ENCODE results near the gene ADSS1. TPM values are rescaled to one million over a fixed set of nuclear protein-coding genes. Genes with fewer than 3 reads are reported as not detected.

The ADSS1 gene
- 5.5 TPM for total RNA-seq
- long read RNA-seq, partial matches to known transcripts = 0 of 2 reads
- long read RNA-seq, other reads (novel, unspliced or antisense) = 0 of 2 reads

GRCh38 chr14:104723651-104724406, at the start of gene ADSS1:
ADSS1 (plus strand) TSS chr14:104724229; CDS start chr14:104724271, 42 bp downstream.
- no peaks in the 10 kb centered on the region for H3K27me3 ChIP-seq
- intact Hi-C loops (cut with DNase I) = no loop called here
- peak within 1 kb of the TSS; percentile 69 for H3K4me3 ChIP-seq
- peak within 1 kb of the TSS; percentile 24 for H3K27ac ChIP-seq
- DNase-seq (peak; percentile 88), ATAC-seq (peak; percentile 84)
- H3K9me3 ChIP-seq = no peaks in the 10 kb centered on the region
- peaks cover 3% of the 10 kb centered on the region for H3K36me3 ChIP-seq
- TF ChIP-seq, protein P1, sequence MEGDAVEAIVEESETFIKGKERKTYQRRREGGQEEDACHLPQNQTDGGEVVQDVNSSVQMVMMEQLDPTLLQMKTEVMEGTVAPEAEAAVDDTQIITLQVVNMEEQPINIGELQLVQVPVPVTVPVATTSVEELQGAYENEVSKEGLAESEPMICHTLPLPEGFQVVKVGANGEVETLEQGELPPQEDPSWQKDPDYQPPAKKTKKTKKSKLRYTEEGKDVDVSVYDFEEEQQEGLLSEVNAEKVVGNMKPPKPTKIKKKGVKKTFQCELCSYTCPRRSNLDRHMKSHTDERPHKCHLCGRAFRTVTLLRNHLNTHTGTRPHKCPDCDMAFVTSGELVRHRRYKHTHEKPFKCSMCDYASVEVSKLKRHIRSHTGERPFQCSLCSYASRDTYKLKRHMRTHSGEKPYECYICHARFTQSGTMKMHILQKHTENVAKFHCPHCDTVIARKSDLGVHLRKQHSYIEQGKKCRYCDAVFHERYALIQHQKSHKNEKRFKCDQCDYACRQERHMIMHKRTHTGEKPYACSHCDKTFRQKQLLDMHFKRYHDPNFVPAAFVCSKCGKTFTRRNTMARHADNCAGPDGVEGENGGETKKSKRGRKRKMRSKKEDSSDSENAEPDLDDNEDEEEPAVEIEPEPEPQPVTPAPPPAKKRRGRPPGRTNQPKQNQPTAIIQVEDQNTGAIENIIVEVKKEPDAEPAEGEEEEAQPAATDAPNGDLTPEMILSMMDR (IDR thresholded peaks at IDR 0.05) = peak; percentile 96
- H3K4me1 ChIP-seq = peaks cover 15% of the 10 kb centered on the region

GRCh38 chr14:104675447-104675846, 48.6 kb upstream of the ADSS1 start:
- Histone ChIP-seq H3K36me3 (no peaks in the 10 kb centered on the region), H3K4me1 (peaks cover 18% of the 10 kb centered on the region), H3K4me3 (no peak overlapping the region), H3K9me3 (no peaks in the 10 kb centered on the region), H3K27me3 (no peaks in the 10 kb centered on the region), H3K27ac (no peak overlapping the region)
- intact Hi-C loops (cut with DNase I) = no loop called here
- TF ChIP-seq, protein P1 (IDR thresholded peaks at IDR 0.05) = no peak
- no peak for DNase-seq
- ATAC-seq = no peak

DNA sequence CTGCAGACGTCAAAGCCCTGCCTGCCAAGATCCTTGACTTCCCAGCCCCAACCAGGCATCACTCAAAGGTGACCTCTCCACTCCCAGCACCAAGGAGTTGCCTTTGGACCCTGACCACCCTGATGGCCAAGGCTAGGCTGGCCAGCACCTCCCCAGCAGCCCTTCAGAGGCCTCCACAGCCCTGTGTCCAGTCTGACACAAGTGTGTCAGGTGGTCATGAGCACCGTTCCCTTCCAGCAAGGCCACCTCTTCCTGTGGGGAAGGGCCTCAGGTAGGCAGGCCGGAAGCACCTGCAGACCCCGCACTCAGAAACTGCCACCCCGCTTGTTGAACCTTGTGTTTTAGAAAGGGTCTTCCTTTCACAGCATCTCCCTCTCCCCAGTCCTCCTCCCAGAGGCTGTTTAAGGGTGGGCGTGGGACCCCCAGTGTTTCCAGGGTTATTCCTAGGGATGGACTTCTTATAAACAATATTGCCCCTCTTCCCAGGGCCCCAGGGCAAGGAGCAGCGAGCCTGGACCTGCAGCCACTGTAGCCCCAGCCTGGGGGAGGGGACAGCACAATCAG, 47.8 kb upstream of the ADSS1 start:
- Histone ChIP-seq H3K36me3 (no peaks in the 10 kb centered on the region), H3K4me3 (no peak overlapping the region), H3K9me3 (no peaks in the 10 kb centered on the region), H3K4me1 (peaks cover 26% of the 10 kb centered on the region), H3K27me3 (no peaks in the 10 kb centered on the region), H3K27ac (no peak overlapping the region)
- intact Hi-C loops (cut with DNase I) = no loop called here
- DNase-seq (no peak), ATAC-seq (no peak)
- TF ChIP-seq, protein P1 (IDR thresholded peaks at IDR 0.05) = no peak

GRCh38 chr14:104676694-104677511, 47.1 kb upstream of the ADSS1 start:
- Histone ChIP-seq H3K27me3 (no peaks in the 10 kb centered on the region), H3K4me1 (peaks cover 33% of the 10 kb centered on the region), H3K36me3 (no peaks in the 10 kb centered on the region), H3K9me3 (no peaks in the 10 kb centered on the region), H3K4me3 (peak overlapping the region; percentile 62), H3K27ac (peak overlapping the region; percentile 91)
- TF ChIP-seq, protein P1 (IDR thresholded peaks at IDR 0.05) = no peak
- peak; percentile 1 for ATAC-seq
- peak; percentile 74 for DNase-seq
- intact Hi-C loops (cut with DNase I) = no loop called here

DNA sequence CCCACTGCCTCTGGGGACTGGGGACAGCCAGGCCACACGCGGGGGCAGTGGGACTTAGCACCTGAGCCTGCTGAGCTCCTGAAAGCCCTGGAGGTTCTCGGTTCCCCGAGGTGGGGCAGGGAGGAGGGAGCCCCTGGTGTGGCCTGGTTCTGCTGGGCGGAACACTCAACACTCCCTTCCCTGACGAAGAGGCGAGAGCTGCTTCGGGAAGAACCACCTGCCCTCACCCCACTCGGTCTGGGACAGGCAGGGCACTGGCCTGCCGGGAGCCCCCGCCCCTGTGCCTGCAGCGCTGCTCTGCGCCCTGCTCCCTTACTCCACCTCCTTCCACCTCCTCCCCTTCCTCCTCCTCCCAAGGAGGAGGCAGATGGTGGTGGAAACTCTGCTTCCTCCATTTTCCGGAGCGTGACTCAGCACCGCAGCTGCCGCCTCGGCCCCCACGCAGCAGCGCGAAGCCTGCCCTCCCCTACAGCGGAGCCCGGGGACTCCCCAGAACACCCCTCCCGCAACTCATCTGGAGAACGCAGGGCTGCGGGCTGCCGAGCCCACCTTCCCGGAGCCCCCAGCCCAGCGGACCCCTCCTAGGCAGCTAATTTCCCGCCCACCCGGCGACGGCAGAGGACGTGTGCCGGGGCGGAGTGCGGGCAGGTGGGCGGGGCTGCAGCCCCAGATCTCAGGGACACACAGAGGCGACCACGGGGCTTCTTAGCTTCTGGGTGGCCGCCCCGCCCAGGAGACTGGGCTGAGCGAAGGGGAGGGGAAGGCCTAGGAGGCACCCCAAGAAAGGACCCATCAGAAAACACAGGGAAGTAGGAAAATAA, 46.3 kb upstream of the ADSS1 start:
- TF ChIP-seq, protein P1 (IDR thresholded peaks at IDR 0.05) = no peak
- Histone ChIP-seq H3K4me1 (peaks cover 41% of the 10 kb centered on the region), H3K4me3 (peak overlapping the region; percentile 62), H3K27ac (peak overlapping the region; percentile 91), H3K9me3 (no peaks in the 10 kb centered on the region), H3K36me3 (no peaks in the 10 kb centered on the region), H3K27me3 (no peaks in the 10 kb centered on the region)
- intact Hi-C loops (cut with DNase I) = no loop called here
- DNase-seq (peak; percentile 89), ATAC-seq (peak; percentile 82)

Measured in upper lobe of right lung (tissue), 1 donor.